Nephron (organoid): Measurements from ENCODE around the gene MEGF9.
"Not testable (repeated sequence)": the region's sequence is repeated elsewhere in the genome, so short reads cannot be mapped to it uniquely, and the experiment has no call there.

ENCODE experiments used
- H3K27ac Mint-ChIP-seq, 3 experiments: 2 replicates each; pipeline ENCODE4 v1.8.0; 2020; ENCODE audit warnings: mixed read lengths in 3 of 3, mild to moderate bottlenecking in 2 of 3, moderate library complexity in 1 of 3
- H3K27me3 Mint-ChIP-seq: 2 replicates; pipeline ENCODE4 v1.8.0; 2021; ENCODE audit warnings: low read depth, mild to moderate bottlenecking, moderate library complexity, mixed read lengths
- H3K36me3 Mint-ChIP-seq: 2 replicates; pipeline ENCODE4 v1.8.0; 2020; ENCODE audit warnings: low read depth, mixed read lengths
- H3K4me1 Mint-ChIP-seq: 2 replicates; pipeline ENCODE4 v1.8.0; 2020; ENCODE audit warnings: mixed read lengths
- H3K4me3 Mint-ChIP-seq, 3 experiments: 2 replicates each; pipeline ENCODE4 v1.8.0; 2020; ENCODE audit warnings: mild to moderate bottlenecking in 3 of 3, mixed read lengths in 3 of 3, moderate library complexity in 2 of 3
- H3K9me3 Mint-ChIP-seq: 2 replicates; pipeline ENCODE4 v1.8.0; 2020; ENCODE audit warnings: mixed read lengths
- CTCF ChIP-seq, 3 experiments: fragments of 200-600 bp; sonication (generic); IDR thresholded peaks; one replicate each; pipeline ENCODE4 v1.5.0; 2021; ENCODE audit warnings: antibody characterized with exemption in 3 of 3; ENCODE audit not compliant: unreplicated experiment in 3 of 3

MEGF9 gene

DNA sequence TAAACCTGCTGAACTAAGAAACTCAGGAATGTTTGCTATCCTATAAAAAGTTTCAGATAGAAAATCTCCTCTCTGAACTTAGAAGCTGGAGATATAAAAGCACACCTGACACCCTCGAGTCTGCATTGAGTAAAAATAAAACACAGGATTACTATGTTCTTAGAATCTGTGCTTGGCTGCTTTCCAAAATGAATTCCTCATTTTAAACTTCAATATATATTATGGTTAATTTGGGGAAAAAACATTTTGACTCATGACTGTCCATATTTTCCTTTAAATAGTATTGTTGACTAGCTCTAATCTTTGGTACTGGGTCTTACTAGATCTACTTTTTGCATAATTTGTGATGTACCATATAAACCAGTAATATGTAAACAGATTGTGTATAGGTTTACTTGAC is 42.3 kb upstream of the MEGF9 start:
- H3K9me3 Mint-ChIP-seq: no peaks in the 10 kb centered on the region
- no peak for TF ChIP-seq CTCF (IDR thresholded peaks at IDR 0.05; ENCODE audit: unreplicated experiment in 3 of 3)
- no peak overlapping the region for H3K4me3 Mint-ChIP-seq
- H3K27ac Mint-ChIP-seq: no peak overlapping the region
- H3K36me3 Mint-ChIP-seq: peaks cover 13% of the 10 kb centered on the region
- no peaks in the 10 kb centered on the region for H3K27me3 Mint-ChIP-seq
- H3K4me1 Mint-ChIP-seq: no peaks in the 10 kb centered on the region

- Mint-ChIP-seq H3K27ac (no peak overlapping the region), H3K27me3 (no peaks in the 10 kb centered on the region), H3K4me1 (no peaks in the 10 kb centered on the region), H3K36me3 (peaks cover 8% of the 10 kb centered on the region), H3K9me3 (no peaks in the 10 kb centered on the region), H3K4me3 (no peak overlapping the region)
- TF ChIP-seq CTCF (IDR thresholded peaks at IDR 0.05; ENCODE audit: unreplicated experiment in 3 of 3): peak; percentile 86 to 90 (median 89)
These were observed 41.7 kb upstream of the MEGF9 start for GRCh38 chr9:120755810-120756434.

- Mint-ChIP-seq H3K4me1 (no peaks in the 10 kb centered on the region), H3K9me3 (no peaks in the 10 kb centered on the region), H3K27ac (no peak overlapping the region), H3K36me3 (peaks cover 5% of the 10 kb centered on the region), H3K27me3 (no peaks in the 10 kb centered on the region), H3K4me3 (no peak overlapping the region)
- TF ChIP-seq CTCF (IDR thresholded peaks at IDR 0.05; ENCODE audit: unreplicated experiment in 3 of 3): no peak
These were observed 40.8 kb upstream of the MEGF9 start for GRCh38 chr9:120755044-120755443.

- Mint-ChIP-seq H3K4me3 (no peak overlapping the region), H3K36me3 (no peaks in the 10 kb centered on the region), H3K4me1 (no peaks in the 10 kb centered on the region), H3K27ac (no peak overlapping the region), H3K9me3 (no peaks in the 10 kb centered on the region), H3K27me3 (no peaks in the 10 kb centered on the region)
- no peak for TF ChIP-seq CTCF (IDR thresholded peaks at IDR 0.05; ENCODE audit: unreplicated experiment in 3 of 3)
These were observed 36.2 kb upstream of the MEGF9 start for GRCh38 chr9:120750421-120750820.

DNA sequence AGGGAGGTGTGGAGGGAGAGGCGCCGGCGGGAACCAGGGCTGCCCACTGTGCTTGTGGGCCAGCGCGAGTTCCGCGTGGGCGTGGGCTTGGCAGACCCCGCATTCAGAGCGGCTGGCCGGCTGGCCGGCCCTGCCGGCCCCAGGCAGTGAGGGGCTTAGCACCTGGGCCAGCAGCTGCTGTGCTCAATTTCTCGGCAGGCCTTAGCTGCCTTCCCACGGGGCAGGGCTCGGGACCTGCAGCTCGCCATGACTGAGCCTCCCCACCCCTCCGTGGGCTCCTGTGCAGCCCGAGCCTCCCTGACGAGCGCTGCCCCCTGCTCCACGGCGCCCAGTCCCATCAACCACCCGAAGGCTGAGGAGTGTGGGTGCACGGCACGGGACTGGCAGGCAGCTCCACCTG is 32.1 kb upstream of the MEGF9 start:
- not testable (repeated sequence) for H3K27me3 Mint-ChIP-seq, H3K36me3 Mint-ChIP-seq, H3K4me1 Mint-ChIP-seq, H3K27ac Mint-ChIP-seq, H3K4me3 Mint-ChIP-seq, H3K9me3 Mint-ChIP-seq

- TF ChIP-seq CTCF (IDR thresholded peaks at IDR 0.05; ENCODE audit: unreplicated experiment in 3 of 3): no peak
These were observed 31.0 kb upstream of the MEGF9 start for GRCh38 chr9:120745278-120745677.

More at GRCh38 chr9:120745278-120745677, 31.0 kb upstream of the MEGF9 start:
- Mint-ChIP-seq H3K4me3 (no peak overlapping the region), H3K27me3 (no peaks in the 10 kb centered on the region), H3K9me3 (peaks cover 3% of the 10 kb centered on the region), H3K36me3 (no peaks in the 10 kb centered on the region), H3K4me1 (no peaks in the 10 kb centered on the region), H3K27ac (no peak overlapping the region)
